22Rv1 (cell line): ENCODE results near the gene CERS3.
A peak's percentile ranks its signal among the peaks of the same experiment; 100 is the strongest.

Experiments used
- CTCF ChIP-seq: fragments of 450-650 bp; IDR thresholded peaks from 2 replicates; pipeline ENCODE4 v1.5.1; 2017; ENCODE audit warnings: mild to moderate bottlenecking
- ZFX ChIP-seq: fragments of 450-650 bp; IDR thresholded peaks from 2 replicates; pipeline ENCODE4 v1.6.1; 2017; ENCODE audit warnings: antibody characterized with exemption, borderline replicate concordance

DNA sequence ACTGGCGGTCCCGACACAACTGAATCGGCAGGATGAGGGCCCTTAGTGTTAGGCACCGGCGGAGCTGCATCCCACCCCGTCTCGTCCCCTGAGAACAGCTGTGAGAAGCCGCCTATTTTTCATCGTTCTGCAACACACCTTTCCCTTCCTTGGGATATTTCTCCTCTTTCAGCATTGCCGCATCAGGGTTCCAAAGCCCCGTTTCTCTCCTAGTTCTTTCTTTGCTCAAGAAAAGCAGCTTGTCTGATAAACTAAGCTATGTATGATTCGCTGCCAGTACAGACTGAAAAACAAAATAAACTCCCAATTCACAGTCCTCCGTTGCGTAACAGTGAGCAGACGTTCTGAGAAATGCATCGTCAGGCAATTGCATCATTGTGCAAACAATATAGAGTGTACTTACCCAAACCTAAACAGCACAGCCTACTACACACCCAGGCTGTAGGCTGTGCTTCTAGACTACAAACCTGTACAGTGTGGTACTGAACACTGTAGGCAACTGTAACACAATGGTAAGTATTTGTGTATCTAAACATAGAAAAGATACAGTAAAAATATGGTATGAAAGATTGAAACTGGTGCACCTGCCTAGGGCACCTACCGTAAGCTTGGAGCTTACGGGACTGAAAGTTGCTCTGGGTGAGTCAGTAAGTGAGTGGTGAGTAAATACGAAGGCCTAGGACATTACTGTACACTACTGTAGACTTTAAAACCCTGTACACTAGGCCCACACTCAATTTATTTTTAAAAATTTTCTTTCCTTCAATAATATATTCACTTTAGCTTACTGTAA lies 178.1 kb downstream of the CERS3 start:
- TF ChIP-seq CTCF: peak; percentile 4
- no peak for TF ChIP-seq ZFX
